ENCODE measurements around the gene CD58.
"Not testable (repeated sequence)": the region's sequence is repeated elsewhere in the genome, so short reads cannot be mapped to it uniquely, and the experiment has no call there.

Gene CD58

GRCh38 chr1:116569776-116570357 is 959 bp downstream of the CD58 start:
- DNase-seq (ENCODE audit: low read depth in 2 of 2): no peak

- DNase-seq (ENCODE audit: low read depth in 2 of 2): no peak
These were observed 1.5 kb downstream of the CD58 start for GRCh38 chr1:116569381-116569670.

- DNase-seq (ENCODE audit: low read depth in 2 of 2): no peak
These were observed 2.0 kb downstream of the CD58 start for GRCh38 chr1:116568662-116569380.

- DNase-seq (ENCODE audit: low read depth in 2 of 2): no peak
These were observed 2.8 kb downstream of the CD58 start for GRCh38 chr1:116567790-116568661.

- no peak for DNase-seq (ENCODE audit: low read depth in 2 of 2)
These were observed 5.6 kb downstream of the CD58 start for GRCh38 chr1:116565222-116565621.

- DNase-seq (ENCODE audit: low read depth in 2 of 2): no peak
These were observed 6.4 kb downstream of the CD58 start for GRCh38 chr1:116564426-116564825.

- DNase-seq (ENCODE audit: low read depth in 2 of 2): not testable (repeated sequence)
These were observed 8.4 kb downstream of the CD58 start for GRCh38 chr1:116562465-116562864.

- DNase-seq (ENCODE audit: low read depth in 2 of 2): no peak
These were observed 9.3 kb downstream of the CD58 start for GRCh38 chr1:116561563-116561962.

- no peak for DNase-seq (ENCODE audit: low read depth in 2 of 2)
These were observed 9.9 kb downstream of the CD58 start for GRCh38 chr1:116560704-116561490.

GRCh38 chr1:116559304-116559761 is 11.5 kb downstream of the CD58 start:
- no peak for DNase-seq (ENCODE audit: low read depth in 2 of 2)

- DNase-seq (ENCODE audit: low read depth in 2 of 2): no peak
These were observed 12.3 kb downstream of the CD58 start for GRCh38 chr1:116558571-116558970.

- no peak for DNase-seq (ENCODE audit: low read depth in 2 of 2)
These were observed 12.7 kb downstream of the CD58 start for GRCh38 chr1:116558140-116558549.

- no peak for DNase-seq (ENCODE audit: low read depth in 2 of 2)
These were observed 13.4 kb downstream of the CD58 start for GRCh38 chr1:116557323-116557878.

- DNase-seq (ENCODE audit: low read depth in 2 of 2): peak; percentile 30 to 32
These were observed 14.4 kb downstream of the CD58 start for GRCh38 chr1:116556289-116557006.

GRCh38 chr1:116554924-116555323 is 15.9 kb downstream of the CD58 start:
- DNase-seq (ENCODE audit: low read depth in 2 of 2): no peak

GRCh38 chr1:116553386-116554115 is 17.3 kb downstream of the CD58 start:
- no peak for DNase-seq (ENCODE audit: low read depth in 2 of 2)

- DNase-seq (ENCODE audit: low read depth in 2 of 2): no peak
These were observed 24.4 kb downstream of the CD58 start for GRCh38 chr1:116546354-116546977.

- no peak for DNase-seq (ENCODE audit: low read depth in 2 of 2)
These were observed 25.5 kb downstream of the CD58 start for GRCh38 chr1:116545359-116545705.

GRCh38 chr1:116544588-116545358 is 26.1 kb downstream of the CD58 start:
- no peak for DNase-seq (ENCODE audit: low read depth in 2 of 2)
